ENCODE results near the gene CENPF.
"Not testable (repeated sequence)": the region's sequence is repeated elsewhere in the genome, so short reads cannot be mapped to it uniquely, and the experiment has no call there.

CENPF gene

GRCh38 chr1:214670098-214670497 lies 67.1 kb downstream of the CENPF start:
- no peak for TF ChIP-seq CTCF (IDR thresholded peaks at IDR 0.05; ENCODE audit: control insufficient read depth, insufficient read depth, low read depth, low read length, missing control alignments)
- DNase-seq (ENCODE audit: low read depth): no peak

GRCh38 chr1:214673029-214673428 lies 70.0 kb downstream of the CENPF start:
- not testable (repeated sequence) for DNase-seq (ENCODE audit: low read depth)

More at GRCh38 chr1:214670098-214670497, 67.1 kb downstream of the CENPF start:
- H3K4me3 ChIP-seq (ENCODE audit: control insufficient read depth, low read depth, low read length): no peak overlapping the region

GRCh38 chr1:214673576-214673975 lies 70.6 kb downstream of the CENPF start:
- no peak for TF ChIP-seq CTCF (IDR thresholded peaks at IDR 0.05; ENCODE audit: control insufficient read depth, insufficient read depth, low read depth, low read length, missing control alignments)
- no peak overlapping the region for H3K4me3 ChIP-seq (ENCODE audit: control insufficient read depth, low read depth, low read length)
- no peak for DNase-seq (ENCODE audit: low read depth)

More at GRCh38 chr1:214673029-214673428, 70.0 kb downstream of the CENPF start:
- H3K4me3 ChIP-seq (ENCODE audit: control insufficient read depth, low read depth, low read length): not testable (repeated sequence)

- not testable (repeated sequence) for H3K4me3 ChIP-seq (ENCODE audit: control insufficient read depth, low read depth, low read length); DNase-seq (ENCODE audit: low read depth)
Observed at GRCh38 chr1:214675524-214675923, 72.5 kb downstream of the CENPF start.

GRCh38 chr1:214676747-214677146 lies 73.8 kb downstream of the CENPF start:
- H3K4me3 ChIP-seq (ENCODE audit: control insufficient read depth, low read depth, low read length): no peak overlapping the region
- TF ChIP-seq CTCF (IDR thresholded peaks at IDR 0.05; ENCODE audit: control insufficient read depth, insufficient read depth, low read depth, low read length, missing control alignments): no peak
- no peak for DNase-seq (ENCODE audit: low read depth)

- H3K4me3 ChIP-seq (ENCODE audit: control insufficient read depth, low read depth, low read length): no peak overlapping the region
- TF ChIP-seq CTCF (IDR thresholded peaks at IDR 0.05; ENCODE audit: control insufficient read depth, insufficient read depth, low read depth, low read length, missing control alignments): no peak
Observed at GRCh38 chr1:214677945-214678344, 75.0 kb downstream of the CENPF start.

GRCh38 chr1:214678386-214678785 lies 75.4 kb downstream of the CENPF start:
- no peak overlapping the region for H3K4me3 ChIP-seq (ENCODE audit: control insufficient read depth, low read depth, low read length)
- no peak for DNase-seq (ENCODE audit: low read depth)
- TF ChIP-seq CTCF (IDR thresholded peaks at IDR 0.05; ENCODE audit: control insufficient read depth, insufficient read depth, low read depth, low read length, missing control alignments): no peak

More at GRCh38 chr1:214677945-214678344, 75.0 kb downstream of the CENPF start:
- DNase-seq (ENCODE audit: low read depth): no peak

- no peak for DNase-seq (ENCODE audit: low read depth)
- no peak for TF ChIP-seq CTCF (IDR thresholded peaks at IDR 0.05; ENCODE audit: control insufficient read depth, insufficient read depth, low read depth, low read length, missing control alignments)
- no peak overlapping the region for H3K4me3 ChIP-seq (ENCODE audit: control insufficient read depth, low read depth, low read length)
Observed at GRCh38 chr1:214683621-214684020, 80.6 kb downstream of the CENPF start.

Data from AG09309 (cell line).